Mesenteric fat pad (tissue), 1 donor: ENCODE data around the gene PHLDA2. TPM values are rescaled to one million over a fixed set of nuclear protein-coding genes. Genes with fewer than 3 reads are reported as not detected.

Experiments used
- DNase-seq: peaks from one replicate; pipeline ENCODE4 v3.0.0-alpha.2; 2020; ENCODE audit warnings: low spot score
- long read RNA-seq: library from polyadenylated mRNA; unstranded; transcript quantifications from one replicate; pipeline ENCODE4 v2.0.0, GENCODE V29; 2020
- total RNA-seq: library from RNA; stranded (reverse); fragmentation: NEBNext Ultra II Directional; extraction: Animal tissue kit (Norgen Biotek cat#: 25700); gene quantifications from one replicate; pipeline ENCODE4 v1.2.1, GENCODE V29; 2021
- donor health status: DM: yes; HTN: yes; CAD: no.

Gene PHLDA2
- 6.8 TPM for total RNA-seq
- long read RNA-seq, partial matches to known transcripts: 0 of 3 reads
- long read RNA-seq, other reads (novel, unspliced or antisense): 1 of 3 reads

GRCh38 chr11:2928605-2929530 lies at the start of gene PHLDA2:
Gene PHLDA2 (minus strand): TSS chr11:2929420. CDS start chr11:2929364, 56 bp downstream.
- DNase-seq: no peak

- DNase-seq: no peak
These were observed 47.9 kb upstream of the PHLDA2 start for GRCh38 chr11:2977113-2977512.

- DNase-seq: no peak
These were observed 47.3 kb upstream of the PHLDA2 start for GRCh38 chr11:2976294-2977063.

GRCh38 chr11:2975594-2975993 lies 46.4 kb upstream of the PHLDA2 start:
- no peak for DNase-seq

GRCh38 chr11:2974272-2974671 lies 45.1 kb upstream of the PHLDA2 start:
- DNase-seq: no peak

- no peak for DNase-seq
These were observed 39.2 kb upstream of the PHLDA2 start for GRCh38 chr11:2968341-2968900.

GRCh38 chr11:2964782-2965181 lies 35.6 kb upstream of the PHLDA2 start:
- no peak for DNase-seq

GRCh38 chr11:2963761-2964160 lies 34.5 kb upstream of the PHLDA2 start:
- no peak for DNase-seq

GRCh38 chr11:2963112-2963754 lies 34.0 kb upstream of the PHLDA2 start:
- no peak for DNase-seq

GRCh38 chr11:2961080-2961479 lies 31.9 kb upstream of the PHLDA2 start:
- DNase-seq: no peak

- no peak for DNase-seq
These were observed 30.9 kb upstream of the PHLDA2 start for GRCh38 chr11:2960139-2960538.

- DNase-seq: no peak
These were observed 29.0 kb upstream of the PHLDA2 start for GRCh38 chr11:2958251-2958650.

- no peak for DNase-seq
These were observed 26.8 kb upstream of the PHLDA2 start for GRCh38 chr11:2955906-2956476.

GRCh38 chr11:2954263-2954662 lies 25.0 kb upstream of the PHLDA2 start:
- no peak for DNase-seq

GRCh38 chr11:2952290-2952689 lies 23.1 kb upstream of the PHLDA2 start:
- DNase-seq: no peak

- DNase-seq: no peak
These were observed 22.3 kb upstream of the PHLDA2 start for GRCh38 chr11:2951231-2952110.

GRCh38 chr11:2950825-2951224 lies 21.6 kb upstream of the PHLDA2 start:
- no peak for DNase-seq

- DNase-seq: no peak
These were observed 20.7 kb upstream of the PHLDA2 start for GRCh38 chr11:2949920-2950319.

- no peak for DNase-seq
These were observed 18.5 kb upstream of the PHLDA2 start for GRCh38 chr11:2947744-2948143.

GRCh38 chr11:2945757-2946287 lies 16.6 kb upstream of the PHLDA2 start:
- no peak for DNase-seq
